Hematopoietic multipotent progenitor cell treated with erythropoietin and hydrocortisone succinate and interleukin-3 and kit ligand, for 6 days (in vitro differentiated cells): ENCODE measurements around the gene POU2AF1.
A peak's percentile ranks its signal among the peaks of the same experiment; 100 is the strongest.

Experiments
- DNase-seq: peaks from one replicate; pipeline ENCODE4 v3.0.0-alpha.2; 2015

Gene POU2AF1, protein sequence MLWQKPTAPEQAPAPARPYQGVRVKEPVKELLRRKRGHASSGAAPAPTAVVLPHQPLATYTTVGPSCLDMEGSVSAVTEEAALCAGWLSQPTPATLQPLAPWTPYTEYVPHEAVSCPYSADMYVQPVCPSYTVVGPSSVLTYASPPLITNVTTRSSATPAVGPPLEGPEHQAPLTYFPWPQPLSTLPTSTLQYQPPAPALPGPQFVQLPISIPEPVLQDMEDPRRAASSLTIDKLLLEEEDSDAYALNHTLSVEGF

DNA sequence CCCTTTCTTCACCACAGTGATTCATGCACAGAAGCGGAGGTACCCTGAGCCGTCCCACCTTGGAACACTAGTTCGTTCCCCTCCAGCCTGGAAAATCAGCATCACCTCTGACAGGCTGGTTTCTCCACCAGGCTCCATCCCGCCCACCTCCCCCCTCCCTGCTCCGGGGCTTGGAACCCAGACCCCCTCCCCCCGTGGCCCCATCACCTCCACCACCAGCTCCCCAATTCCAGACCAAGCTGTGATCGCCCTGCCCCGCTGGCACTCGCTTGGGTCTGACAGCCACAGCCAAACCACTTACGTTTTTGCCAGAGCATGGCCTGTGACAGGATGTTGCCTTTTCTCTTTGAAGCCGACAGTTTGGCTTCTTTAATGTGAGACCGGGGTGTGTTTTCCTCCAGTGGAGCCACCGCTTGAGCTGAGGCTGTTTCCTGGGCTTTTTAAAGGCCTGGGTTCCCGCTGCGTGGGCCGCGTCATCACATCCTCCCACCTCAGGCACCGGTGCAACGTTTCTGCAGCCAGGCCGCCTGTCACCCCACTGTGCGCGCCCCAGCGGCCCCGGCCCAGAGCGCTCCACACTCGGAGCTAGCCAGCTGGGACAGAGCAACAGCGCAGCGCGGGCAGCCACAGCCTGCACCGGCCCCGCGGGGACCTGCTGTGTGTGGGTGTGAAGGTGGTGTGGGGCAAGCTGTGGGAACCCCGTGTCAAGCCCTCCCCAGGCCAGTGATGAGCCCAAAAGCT is at the start of gene POU2AF1:
TSS of gene POU2AF1 (minus strand) at position 415 of the 741 bp plus-strand sequence. CDS start at position 317, 98 bp downstream.
- DNase-seq, result no peak

DNA sequence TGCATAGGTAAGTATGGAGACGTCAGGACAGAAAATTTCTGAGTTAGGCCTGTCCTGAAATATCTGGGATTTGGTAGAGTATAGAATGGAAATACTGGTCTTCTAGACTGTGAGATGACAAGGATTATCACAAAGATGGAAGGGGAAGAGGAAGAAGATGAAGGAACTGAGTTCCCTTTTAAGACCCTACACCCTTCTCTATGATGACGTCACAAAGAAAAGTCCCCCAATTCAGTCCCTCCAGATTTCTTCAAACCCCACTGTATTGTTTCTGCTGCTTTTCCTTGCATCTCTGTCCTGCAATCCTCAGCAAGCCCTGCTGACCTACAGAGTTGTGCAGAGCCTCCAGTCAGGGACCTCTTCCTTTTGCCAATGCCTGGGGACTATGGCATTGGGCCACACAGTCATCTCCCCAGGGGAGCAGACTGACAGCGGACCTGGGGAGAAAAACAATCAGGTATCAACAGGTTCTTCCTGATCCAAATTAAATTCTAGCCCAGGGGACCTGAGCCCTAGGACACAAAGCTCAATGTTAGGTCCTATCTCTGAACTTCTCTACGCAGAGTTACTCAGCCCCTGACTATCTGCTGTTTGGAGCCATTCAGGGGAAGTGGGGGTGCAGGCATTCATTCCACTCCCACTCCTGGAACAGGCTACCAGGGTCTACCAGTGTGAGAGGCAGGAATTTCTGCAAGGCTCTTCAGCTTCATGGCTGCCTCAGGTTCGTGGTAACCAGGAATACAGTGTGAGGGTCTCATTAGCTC is 49.2 kb upstream of the POU2AF1 start:
- DNase-seq, result no peak

DNA sequence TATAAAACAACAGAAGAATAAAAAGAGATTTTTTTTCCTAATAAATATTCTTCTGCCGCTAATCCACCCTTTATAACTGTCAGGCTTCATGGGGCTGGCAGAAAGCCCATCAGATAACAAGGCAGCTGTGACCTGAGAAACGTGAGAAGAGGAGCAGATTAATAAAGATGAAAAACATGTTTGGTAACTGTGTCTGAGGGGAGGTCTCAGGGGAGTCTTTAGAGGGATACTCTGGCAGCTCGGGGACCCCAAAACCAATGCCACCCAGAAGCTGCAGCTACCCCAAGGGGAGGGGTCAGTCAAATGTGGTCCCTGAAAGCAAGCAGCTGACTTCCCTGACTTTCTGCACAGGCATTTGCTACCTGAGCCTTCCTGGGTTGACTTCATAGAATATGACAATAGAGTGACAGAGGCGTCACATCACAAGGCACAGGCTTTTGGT is 48.4 kb upstream of the POU2AF1 start:
- peak; percentile 56 for DNase-seq

DNA sequence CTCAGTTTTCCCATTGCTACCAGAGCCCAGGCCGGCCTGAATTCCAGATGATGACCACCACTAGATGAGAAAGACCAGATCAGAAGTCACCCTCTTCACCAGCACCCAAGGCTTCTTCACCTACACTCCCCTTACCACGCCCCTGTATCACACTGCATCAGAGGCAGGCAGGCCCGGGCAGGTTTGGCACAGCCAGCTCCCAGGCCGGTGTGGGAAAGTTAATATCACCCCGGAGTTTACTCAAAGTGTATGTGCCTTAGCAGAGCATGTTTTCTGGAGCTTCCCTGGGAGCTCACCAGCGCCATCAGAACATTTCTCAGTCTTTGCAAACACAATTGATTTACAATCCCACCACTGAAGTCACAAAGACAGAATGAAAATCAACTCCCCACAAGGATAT is 47.5 kb upstream of the POU2AF1 start:
- no peak for DNase-seq

DNA sequence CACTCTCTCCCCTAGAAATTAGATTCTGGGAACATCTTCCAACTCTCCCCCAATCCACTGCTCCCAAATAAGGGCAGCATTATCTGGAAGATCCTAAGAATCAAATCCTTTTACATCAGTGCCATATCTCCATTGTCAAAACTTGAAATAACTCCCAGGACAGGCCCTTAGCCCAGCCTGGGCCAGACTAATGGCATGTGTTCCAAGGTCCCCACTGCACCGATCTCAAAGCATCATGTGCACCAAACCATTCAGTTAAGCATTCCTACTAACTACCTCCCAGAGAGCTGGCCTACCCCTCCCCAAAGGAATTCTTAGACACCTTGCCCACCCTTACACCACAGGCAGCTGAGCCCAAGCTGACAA is 44.2 kb upstream of the POU2AF1 start:
- no peak for DNase-seq

DNA sequence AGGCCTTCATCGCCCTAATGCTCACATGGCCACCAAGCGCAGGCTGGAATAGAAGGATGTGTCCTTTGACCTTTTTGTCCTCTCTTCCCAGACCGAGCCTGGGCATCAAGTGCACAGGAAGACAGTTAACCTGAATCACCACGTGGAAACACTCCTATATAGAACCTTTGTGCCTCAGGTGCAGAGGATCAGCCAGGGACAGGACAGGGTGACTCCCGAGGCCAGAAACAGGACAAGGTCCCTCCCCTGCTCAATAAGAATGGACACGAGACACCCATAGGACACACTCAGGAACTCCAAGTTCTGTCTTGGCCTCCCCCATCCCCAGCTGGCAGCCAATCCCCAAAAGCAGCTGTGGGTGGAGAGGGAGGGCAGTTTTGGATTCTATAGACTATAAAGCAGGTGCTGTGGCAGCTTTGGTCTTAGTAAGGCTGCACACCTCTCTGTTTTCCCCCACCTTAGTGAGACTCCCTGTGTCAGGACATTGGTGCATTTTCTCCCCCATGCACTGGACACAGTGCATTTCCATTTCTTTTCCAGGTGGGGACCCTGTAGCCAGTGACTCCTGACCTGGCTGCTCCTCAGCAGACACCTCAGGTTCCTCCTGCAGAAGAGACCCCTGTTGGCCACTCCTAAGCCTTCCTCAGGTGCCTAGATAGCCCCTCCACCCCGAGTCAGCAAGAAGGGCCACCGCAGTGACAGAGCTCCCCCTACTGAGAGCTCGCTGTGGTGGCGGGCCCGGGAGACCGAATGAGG is 43.6 kb upstream of the POU2AF1 start:
- peak; percentile 59 for DNase-seq

DNA sequence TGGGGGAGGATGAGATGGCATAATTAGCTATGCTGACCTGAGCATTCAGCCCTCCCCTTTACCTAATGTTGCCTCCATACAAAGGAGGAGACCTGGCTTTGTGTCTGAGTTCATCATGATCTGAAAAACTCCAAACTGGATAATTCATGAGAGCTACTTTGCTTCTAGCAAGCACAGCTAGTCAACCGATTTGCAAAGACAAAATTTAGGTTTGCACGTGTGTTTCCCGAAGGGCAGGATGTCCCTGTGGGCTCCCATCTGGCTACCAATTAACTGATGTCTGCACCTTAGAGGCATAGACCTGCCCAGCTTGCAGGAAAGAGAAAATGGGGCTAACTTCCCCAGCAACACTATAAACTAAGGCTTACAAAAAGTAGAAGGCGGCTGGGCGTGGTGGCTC is 42.2 kb upstream of the POU2AF1 start:
- DNase-seq, result no peak

DNA sequence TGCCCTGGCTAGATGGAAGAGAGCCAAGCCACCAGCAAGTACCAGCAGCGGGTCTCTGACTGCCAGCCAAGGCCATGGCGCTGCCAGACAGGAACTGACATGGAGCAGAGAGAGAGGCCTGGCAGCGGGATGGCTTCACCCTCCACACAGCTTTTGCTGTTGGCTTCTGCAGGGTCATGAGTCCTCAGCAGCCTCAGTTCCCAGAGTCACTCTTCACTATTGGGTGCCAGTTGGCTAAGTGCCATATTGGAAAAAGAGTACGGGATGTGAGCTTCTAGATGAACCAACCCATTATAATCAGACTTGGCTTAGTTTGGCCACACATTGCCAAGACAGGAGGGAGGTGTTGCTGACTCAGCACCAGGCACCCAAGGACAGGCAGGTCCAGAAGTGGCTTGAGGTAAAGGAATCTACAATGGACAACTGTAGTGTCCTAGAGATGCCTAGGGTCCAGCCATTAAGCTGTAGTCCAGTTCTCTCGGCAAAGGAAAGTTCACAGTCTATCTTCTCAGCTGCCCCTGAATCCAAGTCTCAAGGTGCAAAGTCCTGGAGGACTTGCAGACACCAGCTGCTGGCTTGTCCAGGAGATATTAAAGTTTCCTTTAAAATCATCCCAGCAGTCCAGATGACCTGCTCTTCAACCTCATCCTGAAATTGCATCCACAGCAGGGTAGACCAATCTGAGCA is 40.7 kb upstream of the POU2AF1 start:
- DNase-seq, result no peak

DNA sequence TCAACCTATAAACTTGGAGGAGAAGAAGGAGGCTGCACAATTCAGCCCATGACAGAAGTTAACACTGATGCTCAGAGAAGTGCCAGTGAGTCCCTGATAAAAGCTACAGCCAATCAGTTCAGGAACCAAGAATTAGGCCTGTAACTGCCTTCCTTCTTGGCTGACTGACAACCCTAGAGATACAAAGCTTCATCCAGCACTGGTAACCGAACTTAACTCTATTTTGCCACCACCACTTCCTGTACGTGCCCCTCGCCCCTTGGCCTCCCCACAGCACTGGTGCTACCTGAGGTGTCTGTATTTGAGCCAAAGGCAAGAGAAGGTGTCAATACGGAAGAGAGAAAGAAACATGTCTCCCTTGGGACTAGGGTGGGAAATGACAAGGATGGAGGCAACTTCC is 40.1 kb upstream of the POU2AF1 start:
- no peak for DNase-seq

DNA sequence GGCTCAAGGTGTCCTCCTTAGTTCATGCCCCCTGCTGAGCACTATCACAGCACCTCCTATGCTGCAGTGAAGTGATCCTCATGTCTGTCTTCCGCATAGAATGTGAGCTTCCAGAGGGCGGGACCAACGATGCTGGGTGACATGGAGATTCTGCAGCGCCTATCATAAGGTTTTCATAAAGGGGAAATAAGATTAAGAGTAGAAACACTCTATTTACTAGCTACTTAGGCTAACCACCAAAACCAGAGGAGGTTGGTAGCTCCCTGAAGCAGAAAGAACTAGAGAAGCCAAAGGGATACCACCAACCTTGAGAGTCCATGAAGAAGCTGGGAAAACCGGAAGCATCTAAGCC is 39.3 kb upstream of the POU2AF1 start:
- DNase-seq, result no peak

DNA sequence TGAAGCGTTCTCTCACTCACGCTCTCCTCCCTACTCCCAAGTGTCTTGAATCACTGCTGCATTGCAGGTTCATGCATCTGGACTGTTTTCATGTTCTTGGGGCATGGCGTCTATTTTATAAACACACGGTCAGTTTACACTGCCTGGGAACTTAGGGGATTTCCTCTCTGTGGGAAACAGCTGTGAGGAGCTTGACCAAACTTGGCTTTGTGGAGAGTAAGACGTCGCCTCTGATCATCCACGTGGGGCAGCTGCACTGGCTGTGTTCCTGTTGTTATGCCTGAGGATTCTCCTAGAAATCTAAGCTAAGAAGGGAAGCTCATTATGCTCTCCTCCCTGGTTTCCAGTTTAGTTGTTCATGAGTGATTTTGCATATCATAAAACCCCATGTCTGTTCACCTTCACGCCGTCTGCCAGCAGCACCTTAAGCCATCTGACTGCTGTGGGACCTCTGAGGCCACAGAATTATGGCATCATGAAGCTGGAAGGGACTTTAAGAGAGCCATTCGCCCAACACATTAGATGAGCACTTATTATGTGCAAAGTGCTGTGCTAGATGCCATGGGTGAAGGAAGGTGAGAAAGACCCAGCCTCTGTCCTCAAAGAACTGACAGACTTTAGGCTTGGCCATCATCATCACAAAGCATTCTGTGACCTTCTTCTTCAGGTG is 38.8 kb upstream of the POU2AF1 start:
- DNase-seq, result no peak

DNA sequence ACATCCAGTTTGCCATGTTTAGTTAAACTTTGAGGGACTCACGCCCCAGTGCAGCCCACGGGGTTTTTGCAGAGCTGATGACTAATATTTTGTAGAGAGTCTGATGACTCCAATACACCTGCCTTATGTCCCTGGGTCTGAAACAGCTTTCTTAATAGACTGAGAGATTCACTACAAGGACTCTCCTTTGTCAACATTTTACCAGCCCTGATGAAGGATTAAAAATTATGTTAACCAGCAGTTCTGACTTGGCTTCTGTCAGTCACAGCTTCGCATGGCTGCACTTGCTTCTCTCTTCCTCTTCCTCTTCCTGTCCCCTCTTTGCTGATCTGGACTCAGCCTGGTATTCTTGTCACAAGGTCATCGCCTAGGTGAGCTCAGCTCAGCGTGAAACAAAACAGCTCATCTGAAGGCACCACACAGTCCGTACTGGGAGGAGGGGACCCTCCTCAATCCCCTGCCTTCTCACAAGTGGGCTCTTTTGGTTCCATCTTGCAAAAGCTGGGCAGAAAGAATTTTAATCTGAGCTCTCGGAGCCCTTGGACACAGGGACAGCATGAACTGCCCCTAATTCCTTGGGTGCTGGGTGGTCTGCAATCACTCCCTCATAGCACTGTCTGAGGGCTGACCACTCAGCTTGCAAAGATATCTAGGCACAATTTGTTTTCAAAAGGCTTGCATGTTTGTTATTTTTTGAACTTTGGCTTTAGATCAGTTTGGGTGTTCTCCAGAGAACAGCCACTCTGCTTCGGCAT is 38.1 kb upstream of the POU2AF1 start:
- no peak for DNase-seq

DNA sequence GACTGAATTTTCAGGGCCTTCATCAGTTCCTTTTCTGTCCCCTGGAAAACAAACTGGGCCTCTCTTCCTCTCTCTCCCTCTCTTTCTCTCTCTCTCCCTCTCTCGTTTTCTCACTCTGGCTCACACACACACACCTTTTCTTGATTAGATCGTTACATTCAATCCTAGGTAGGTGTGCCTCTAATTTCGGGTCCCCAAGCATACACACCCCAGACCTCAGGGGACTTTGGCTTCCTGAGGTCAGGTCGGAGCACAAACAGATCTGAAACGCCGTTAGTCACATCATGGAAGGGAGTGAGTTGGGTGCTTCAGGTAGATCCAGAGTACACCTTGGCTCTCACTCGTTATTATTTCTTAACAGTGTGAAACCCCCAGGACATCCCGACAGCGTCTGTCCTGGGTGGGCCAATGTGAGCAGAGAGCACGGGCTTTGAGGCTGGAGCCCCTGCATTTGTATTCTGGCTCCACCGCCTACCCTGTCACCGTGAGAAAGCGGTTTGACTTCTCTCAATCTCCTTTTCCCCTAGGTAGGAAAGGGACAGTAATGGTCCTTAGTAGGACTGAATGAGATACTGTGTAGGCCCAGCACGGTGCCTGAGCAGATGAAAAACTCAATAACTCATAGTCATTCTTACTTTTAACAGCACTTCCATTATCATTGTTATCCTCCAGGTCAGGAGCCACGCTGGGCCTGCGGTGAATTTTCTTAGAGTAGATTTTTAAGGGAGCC is 37.3 kb upstream of the POU2AF1 start:
- no peak for DNase-seq

DNA sequence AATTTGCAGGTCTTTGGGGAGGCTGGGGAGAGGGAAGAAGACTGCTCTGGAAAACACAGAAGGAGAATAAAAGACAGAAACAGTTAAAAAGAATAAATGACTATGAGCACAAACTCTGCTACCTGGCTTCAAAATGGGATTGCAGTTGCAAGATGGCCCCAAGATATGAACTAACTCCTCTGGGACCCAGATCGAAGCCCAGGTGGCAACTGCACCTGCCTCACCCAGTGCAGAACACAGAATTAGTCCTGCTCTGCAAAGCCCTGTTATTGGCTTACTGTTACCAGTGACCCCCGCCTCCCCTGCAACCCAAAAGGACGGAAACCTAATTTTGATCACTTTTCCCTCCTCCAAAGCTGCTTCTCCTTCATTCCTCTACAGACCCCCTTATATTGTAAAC is 35.9 kb upstream of the POU2AF1 start:
- no peak for DNase-seq

DNA sequence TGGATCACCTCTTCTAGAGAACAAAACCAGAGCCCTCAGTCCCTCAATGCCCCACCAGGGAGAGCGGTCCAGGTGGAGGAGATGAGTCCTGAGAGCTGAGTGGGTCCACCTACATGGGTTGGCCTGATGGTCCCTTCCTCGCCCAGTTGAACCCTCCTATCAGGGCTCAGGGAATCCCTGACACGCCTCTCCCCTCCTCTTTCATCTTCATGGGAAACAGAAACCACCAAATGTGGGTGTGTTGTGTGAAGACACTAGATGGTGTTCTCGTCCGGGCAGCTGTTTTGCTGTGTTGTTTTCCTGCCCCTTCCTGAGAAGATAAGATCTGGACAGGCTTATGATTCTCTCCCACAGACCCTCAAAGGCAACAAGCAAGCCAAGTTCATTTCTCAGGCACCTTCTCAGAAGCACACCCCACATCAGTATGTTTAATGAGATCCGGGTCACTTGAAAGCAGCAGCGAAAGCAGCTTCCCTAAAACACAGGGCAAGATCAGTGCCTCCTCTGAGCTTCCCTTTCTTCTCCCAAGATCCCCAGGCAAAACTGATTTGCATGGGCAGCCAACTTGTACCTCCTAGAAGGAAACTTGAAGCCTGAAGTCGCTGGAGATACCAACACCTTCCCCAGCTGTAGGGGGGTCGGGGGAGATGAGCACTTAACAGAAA is 35.3 kb upstream of the POU2AF1 start:
- DNase-seq, result no peak

DNA sequence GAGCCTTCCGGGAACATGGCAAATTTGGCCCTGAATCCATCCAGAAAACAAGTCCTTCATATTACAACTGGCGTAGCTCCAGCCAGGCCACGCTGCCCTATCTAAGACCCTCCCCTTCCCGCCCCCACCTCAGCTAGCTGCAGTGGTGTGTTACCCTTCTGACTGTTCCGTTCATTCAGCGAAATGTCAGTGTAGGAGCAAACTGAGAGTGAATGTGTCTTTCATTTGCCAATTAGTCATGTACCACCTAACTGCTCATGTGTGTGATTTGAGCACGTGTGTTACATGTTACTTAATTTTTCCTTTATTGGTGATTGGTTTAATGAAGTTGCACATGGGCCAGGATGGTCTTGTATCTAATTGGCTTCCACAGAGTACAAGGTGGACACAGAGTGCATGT is 34.8 kb upstream of the POU2AF1 start:
- no peak for DNase-seq

DNA sequence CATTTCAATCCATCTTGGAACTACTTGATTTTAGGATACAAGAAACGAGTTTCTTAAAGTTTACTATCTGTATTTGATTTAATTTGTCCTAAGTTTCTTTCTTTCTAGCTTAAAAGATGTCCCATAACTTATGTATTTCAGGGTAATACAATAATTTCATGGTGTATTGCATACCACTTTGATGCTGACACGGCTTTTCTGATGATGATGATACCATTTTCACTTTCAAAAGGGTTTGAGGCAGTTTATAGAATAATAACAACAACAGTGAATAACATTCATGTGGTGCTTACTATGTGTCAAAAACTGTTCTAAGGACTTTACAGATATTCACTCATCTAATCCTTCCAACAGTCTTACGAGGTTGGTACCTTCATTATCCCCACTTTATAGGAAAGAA is 33.2 kb upstream of the POU2AF1 start:
- no peak for DNase-seq

DNA sequence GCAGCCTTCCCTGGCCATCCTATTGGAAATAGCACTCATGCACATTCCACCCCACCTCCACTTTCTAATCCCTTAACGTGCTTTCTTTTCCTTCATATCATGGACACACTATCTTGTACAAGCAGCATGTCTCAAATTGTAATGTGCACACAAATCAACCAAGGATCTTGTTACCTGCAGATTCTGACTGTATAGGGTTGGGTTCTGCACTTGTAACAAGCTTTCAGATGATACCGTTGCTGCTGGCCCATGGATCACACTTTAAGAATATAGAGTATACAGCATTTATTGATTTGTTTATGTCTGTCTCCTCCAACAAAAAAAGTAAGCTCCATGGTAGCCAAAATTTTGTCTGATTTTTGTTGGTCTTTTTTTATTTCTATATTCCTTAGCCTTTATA is 32.4 kb upstream of the POU2AF1 start:
- DNase-seq, result no peak

DNA sequence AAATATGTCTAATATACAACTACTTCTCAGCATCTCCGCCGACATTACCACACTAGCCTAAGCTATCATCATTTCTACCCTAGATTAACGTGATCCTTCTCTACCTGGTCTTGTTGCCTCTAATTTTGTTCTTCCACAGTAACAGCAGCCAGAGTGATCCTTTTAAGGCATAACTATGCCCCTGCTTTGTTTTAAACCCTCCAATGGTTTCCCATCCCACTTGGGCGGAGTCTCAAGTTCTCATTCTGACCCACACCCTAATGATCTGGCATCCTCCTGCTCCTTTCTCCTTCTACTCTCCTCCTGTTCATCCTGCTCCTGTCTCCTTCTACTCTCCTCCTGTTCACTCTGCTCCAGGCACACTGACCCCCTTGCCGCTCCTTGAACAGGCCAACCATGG is 31.9 kb upstream of the POU2AF1 start:
- no peak for DNase-seq

DNA sequence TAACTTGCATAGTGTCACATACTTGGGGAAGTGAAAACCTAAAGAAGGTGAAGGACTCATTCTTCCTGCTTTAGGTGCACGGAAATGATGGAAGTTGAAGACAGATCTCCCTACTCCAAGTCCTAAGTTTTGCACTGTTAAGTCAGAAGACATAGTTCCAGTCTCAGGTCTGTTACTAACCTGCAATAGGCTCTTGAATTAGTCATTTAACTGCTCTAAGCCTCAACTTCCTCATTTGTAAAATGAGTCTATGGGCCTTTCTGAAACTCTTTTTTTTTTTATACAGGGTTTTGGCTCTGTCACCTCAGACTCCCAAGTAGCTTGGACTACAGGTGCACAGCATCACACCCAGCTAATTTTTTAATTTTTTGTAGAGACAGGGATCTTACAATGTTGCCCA is 30.8 kb upstream of the POU2AF1 start:
- DNase-seq, result peak; percentile 17
